A673 (cell line): ENCODE results near the gene NOX3. TPM values are rescaled to one million over a fixed set of nuclear protein-coding genes. Genes with fewer than 3 reads are reported as not detected.

Experiments used
- BruUV-seq: library from RNA; stranded (reverse); fragments of 400-500 nt; replicated peaks from 2 replicates; lab custom pipeline; 2021; lab: Mats Ljungman, UMichigan
- CTCF ChIA-PET: fragments of 300-600 bp; sonication (Branson Sonifier 250); formaldehyde crosslinking; loops from one replicate; lab custom pipeline; 2022; ENCODE audit warnings: antibody characterized with exemption; lab: Charles Lee
- POLR2A ChIA-PET: fragments of 300-600 bp; sonication (Branson Sonifier 250); formaldehyde crosslinking; loops from one replicate; lab custom pipeline; 2022; ENCODE audit warnings: antibody characterized with exemption; ENCODE audit not compliant: low non-redundant PET; lab: Charles Lee
- DNase-seq: peaks from one replicate; pipeline ENCODE4 v3.0.0-alpha.2; 2015; ENCODE audit warnings: low spot score
- H3K27ac ChIP-seq: fragments of 200-600 bp; sonication (generic); 2 replicates; pipeline ENCODE4 v1.5.1; 2016; ENCODE audit warnings: mixed run types, low read depth, mild to moderate bottlenecking, mixed read lengths, antibody characterized with exemption, low read length; ENCODE audit not compliant: poor library complexity, severe bottlenecking
- H3K27me3 ChIP-seq: fragments of 200-600 bp; sonication (generic); replicated peaks from 2 replicates; pipeline ENCODE4 v1.6.1; 2017; ENCODE audit warnings: mixed run types, low read depth, mild to moderate bottlenecking, mixed read lengths, antibody characterized with exemption, low read length; ENCODE audit not compliant: insufficient read depth, poor library complexity
- H3K36me3 ChIP-seq: fragments of 200-600 bp; sonication (generic); 2 replicates; pipeline ENCODE4 v1.6.1; 2016; ENCODE audit warnings: mixed run types, mild to moderate bottlenecking, mixed read lengths, antibody characterized with exemption, low read length; ENCODE audit not compliant: insufficient read depth, poor library complexity, severe bottlenecking
- H3K4me1 ChIP-seq: fragments of 200-600 bp; sonication (generic); 2 replicates; pipeline ENCODE4 v1.6.1; 2017; ENCODE audit warnings: mixed run types, mild to moderate bottlenecking, mixed read lengths, antibody characterized with exemption, low read length; ENCODE audit not compliant: insufficient read depth, poor library complexity, severe bottlenecking
- H3K4me3 ChIP-seq: fragments of 200-600 bp; sonication (generic); 2 replicates; pipeline ENCODE4 v1.5.1; 2016; ENCODE audit warnings: low read depth, mixed run types, mild to moderate bottlenecking, mixed read lengths, low read length; ENCODE audit not compliant: poor library complexity, severe bottlenecking
- H3K9me3 ChIP-seq: fragments of 200-600 bp; sonication (generic); 2 replicates; pipeline ENCODE4 v1.6.1; 2016; ENCODE audit warnings: mixed run types, low read depth, mild to moderate bottlenecking, mixed read lengths, antibody characterized with exemption, low read length; ENCODE audit not compliant: poor library complexity, severe bottlenecking
- CTCF ChIP-seq: fragments of 300-800, 200-600 bp; sonication (generic); conservative IDR thresholded peaks from 2 replicates; pipeline ENCODE4 v1.5.1; 2017; ENCODE audit warnings: low read depth, mild to moderate bottlenecking, antibody characterized with exemption, low read length, moderate library complexity, mixed read lengths
- EZH2 ChIP-seq: fragments of 200-600 bp; sonication (generic); IDR thresholded peaks from 2 replicates; pipeline ENCODE4 v1.6.1; 2017; ENCODE audit warnings: borderline replicate concordance, low read depth, mild to moderate bottlenecking, mixed read lengths, antibody characterized with exemption, low read length; ENCODE audit not compliant: poor library complexity, severe bottlenecking
- intact Hi-C: fragments of 100-400 bp; cut with micrococcal nuclease; formaldehyde crosslinking; loops from one replicate; pipeline ENCODE4 v1.10.0; 2022; ENCODE audit not compliant: unreplicated experiment
- total RNA-seq: library from RNA; stranded (reverse); gene quantifications from 2 replicates; pipeline ENCODE4 v1.2.3, GENCODE V29; 2021

Gene NOX3
- total RNA-seq, 1 experiment from 2014 or later = not detected

- H3K27ac ChIP-seq = no peak overlapping the region
- no peaks in the 10 kb centered on the region for H3K9me3 ChIP-seq
- no peak for DNase-seq
- no peaks in the 10 kb centered on the region for H3K36me3 ChIP-seq
- ChIA-PET POLR2A (no interaction called here), CTCF (no interaction called here)
- H3K4me3 ChIP-seq = no peak overlapping the region
- BruUV-seq = no TSS peak
- intact Hi-C loops = no loop called here
- no peaks in the 10 kb centered on the region for H3K27me3 ChIP-seq
- TF ChIP-seq CTCF = no peak
- TF ChIP-seq EZH2 = no peak
- no peaks in the 10 kb centered on the region for H3K4me1 ChIP-seq
These were observed 60.3 kb downstream of the NOX3 start for GRCh38 chr6:155395339-155395738.

- ChIA-PET CTCF (no interaction called here), POLR2A (no interaction called here)
- no peak for TF ChIP-seq EZH2
- no peak for TF ChIP-seq CTCF
- DNase-seq = no peak
- no peaks in the 10 kb centered on the region for H3K9me3 ChIP-seq
- no peaks in the 10 kb centered on the region for H3K4me1 ChIP-seq
- H3K27ac ChIP-seq = no peak overlapping the region
- no peaks in the 10 kb centered on the region for H3K36me3 ChIP-seq
- no peaks in the 10 kb centered on the region for H3K27me3 ChIP-seq
- H3K4me3 ChIP-seq = no peak overlapping the region
- intact Hi-C loops = no loop called here
- BruUV-seq = no TSS peak
These were observed 66.5 kb downstream of the NOX3 start for GRCh38 chr6:155389130-155389529.

- H3K27ac ChIP-seq = no peak overlapping the region
- H3K27me3 ChIP-seq = no peaks in the 10 kb centered on the region
- intact Hi-C loops = no loop called here
- no peak for DNase-seq
- CTCF ChIA-PET = no interaction called here
- H3K4me3 ChIP-seq = no peak overlapping the region
- no peak for TF ChIP-seq CTCF
- TF ChIP-seq EZH2 = no peak
- POLR2A ChIA-PET = no interaction called here
- BruUV-seq = no TSS peak
- H3K4me1 ChIP-seq = no peaks in the 10 kb centered on the region
- no peaks in the 10 kb centered on the region for H3K9me3 ChIP-seq
- H3K36me3 ChIP-seq = no peaks in the 10 kb centered on the region
These were observed 67.0 kb downstream of the NOX3 start for GRCh38 chr6:155388591-155388990.
